AG04449 (cell line): ENCODE measurements around the gene SLC17A4.

Experiments used
- CTCF ChIA-PET: fragments of 350-600 bp; formaldehyde crosslinking; extraction: SDS; loops from one replicate; lab custom pipeline; 2021; ENCODE audit warnings: antibody characterized with exemption; lab: Yijun Ruan, JAX
- POLR2A ChIA-PET: fragments of 400-600, 350-600 bp; formaldehyde crosslinking; extraction: SDS; loops from one replicate; lab custom pipeline; 2020; ENCODE audit warnings: antibody characterized with exemption, inconsistent platforms; lab: Yijun Ruan, JAX
- DNase-seq: peaks from one replicate; pipeline ENCODE4 v3.0.0-alpha.2; 2010; ENCODE audit warnings: low read depth, low spot score
- H3K4me3 ChIP-seq: 2 replicates; pipeline ENCODE4 v1.5.1; 2011; ENCODE audit warnings: low read depth, mild to moderate bottlenecking, control low read depth, low read length
- CTCF ChIP-seq: IDR thresholded peaks from one replicate; pipeline ENCODE4 v1.5.1; 2011; ENCODE audit warnings: mild to moderate bottlenecking, moderate library complexity, low read length, control low read depth, inconsistent platforms; ENCODE audit not compliant: insufficient read depth; ENCODE audit errors: missing control alignments

The SLC17A4 gene

GRCh38 chr6:25714765-25715164 is 39.8 kb upstream of the SLC17A4 start:
- H3K4me3 ChIP-seq = no peak overlapping the region
- ChIA-PET POLR2A (no interaction called here), CTCF (interaction anchor here (2.1 kb wide), 1 partner anchor 491 kb away, joined by 7 read pairs; no protein-coding TSS in a partner anchor)
- TF ChIP-seq CTCF = no peak
- no peak for DNase-seq

GRCh38 chr6:25715794-25716193 is 38.7 kb upstream of the SLC17A4 start:
- no peak for DNase-seq
- no peak for TF ChIP-seq CTCF
- POLR2A ChIA-PET = no interaction called here
- H3K4me3 ChIP-seq = no peak overlapping the region
- CTCF ChIA-PET = interaction anchor here (1.0 to 2.1 kb wide), 4 partner anchors 11 to 492 kb away, joined by 3 to 7 read pairs (median 4); a partner anchor contains a TSS

- ChIA-PET POLR2A (no interaction called here), CTCF (interaction anchor here (0.6 to 1.4 kb wide), 15 partner anchors 11 to 508 kb away, joined by 3 to 14 read pairs (median 3); no protein-coding TSS in a partner anchor)
- no peak for DNase-seq
- H3K4me3 ChIP-seq = no peak overlapping the region
- peak; percentile 35 for TF ChIP-seq CTCF
Measured at GRCh38 chr6:25717866-25718740, 36.4 kb upstream of the SLC17A4 start.

- no peak for TF ChIP-seq CTCF
- no peak for DNase-seq
- CTCF ChIA-PET = interaction anchor here (1.6 kb wide), 1 partner anchor 11 kb away, joined by 4 read pairs; no protein-coding TSS in a partner anchor
- no peak overlapping the region for H3K4me3 ChIP-seq
- POLR2A ChIA-PET = no interaction called here
Measured at GRCh38 chr6:25726122-25726911, 28.2 kb upstream of the SLC17A4 start.

- CTCF ChIA-PET = interaction anchor here (1.6 kb wide), 1 partner anchor 11 kb away, joined by 4 read pairs; no protein-coding TSS in a partner anchor
- TF ChIP-seq CTCF = no peak
- no peak for DNase-seq
- no peak overlapping the region for H3K4me3 ChIP-seq
- POLR2A ChIA-PET = no interaction called here
Measured at GRCh38 chr6:25727028-25727427, 27.5 kb upstream of the SLC17A4 start.
